ENCODE measurements around the gene HDX. TPM values are rescaled to one million over a fixed set of nuclear protein-coding genes. Genes with fewer than 3 reads are reported as not detected.

Gene HDX
- total and polyA plus RNA-seq, 4 experiments from 2014 or later, result 0.14 to 0.72 (median 0.33) TPM

DNA sequence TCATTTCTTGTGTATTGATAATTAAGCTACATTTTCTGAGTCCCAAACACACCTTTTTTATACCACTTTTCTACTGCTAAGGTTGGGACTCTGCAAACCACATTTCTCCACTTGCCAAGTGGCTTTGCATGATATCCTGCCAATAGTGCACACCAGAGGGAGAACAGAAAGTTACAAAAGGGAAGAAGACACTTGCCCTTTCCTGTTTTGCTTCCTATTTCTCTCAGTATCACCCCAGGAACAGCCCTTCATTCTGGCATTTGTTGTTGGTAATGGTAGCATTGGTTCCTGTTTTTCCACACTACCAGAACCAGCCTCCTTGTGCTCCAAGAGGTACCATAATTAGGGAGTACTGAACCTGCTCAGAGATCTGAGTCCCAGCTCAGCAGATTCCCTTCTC, 87.1 kb downstream of the HDX start:
- Histone ChIP-seq H3K9me3 (ENCODE audit: control insufficient read depth in 1 of 2, low read length in 2 of 2) (no peaks in the 10 kb centered on the region), H3K4me3 (ENCODE audit: low read length in 2 of 2) (no peak overlapping the region), H3K4me1 (ENCODE audit: insufficient read depth, low read length) (no peaks in the 10 kb centered on the region), H3K27ac (ENCODE audit: low read depth, low read length) (no peak overlapping the region), H3K27me3 (ENCODE audit: insufficient read depth, low read length) (no peaks in the 10 kb centered on the region), H3K36me3 (ENCODE audit: insufficient read depth, low read length) (no peaks in the 10 kb centered on the region)
- no peak overlapping the region for H3K27ac Mint-ChIP-seq
- H3K4me1 Mint-ChIP-seq, result no peaks in the 10 kb centered on the region
- DNase-seq, result no peak
- intact Hi-C loops (cut with micrococcal nuclease), result no loop called here
- POLR2A ChIA-PET (ENCODE audit: partially characterized antibody), result no interaction called here
- CTCF ChIA-PET (ENCODE audit: partially characterized antibody), result no interaction called here
- H3K36me3 Mint-ChIP-seq, result no peaks in the 10 kb centered on the region
- H3K27me3 Mint-ChIP-seq, result no peaks in the 10 kb centered on the region
- H3K9me3 Mint-ChIP-seq, result peaks cover 0 to 10% (median 4%) of the 10 kb centered on the region in 8 donors
- H3K4me3 Mint-ChIP-seq, result no peak overlapping the region

DNA sequence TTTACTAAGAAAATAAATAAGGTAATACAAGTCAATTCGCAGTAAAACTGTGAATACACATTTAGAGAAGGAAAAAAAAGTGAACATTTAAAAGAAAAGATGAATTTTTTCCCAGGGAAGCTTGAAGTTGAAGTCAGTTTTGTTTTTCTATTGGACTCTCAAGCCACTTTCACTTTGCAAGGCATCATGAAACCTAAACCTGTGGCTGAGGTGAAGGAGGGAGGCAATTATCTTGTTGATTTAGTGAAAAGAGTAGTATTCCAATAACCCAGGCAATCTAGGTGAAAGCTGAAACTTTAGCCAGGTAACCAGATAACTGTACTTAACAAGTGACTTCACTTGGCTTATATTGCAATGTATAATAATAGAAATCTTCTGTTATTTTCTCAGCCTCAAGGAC, 138.6 kb downstream of the HDX start:
- H3K9me3 Mint-ChIP-seq, result peaks cover 0 to 17% (median 7%) of the 10 kb centered on the region in 8 donors
- H3K4me1 Mint-ChIP-seq, result peaks cover 0 to 4% (median 0%) of the 10 kb centered on the region in 4 donors
- Histone ChIP-seq H3K4me3 (ENCODE audit: low read length in 2 of 2) (no peak overlapping the region), H3K9me3 (ENCODE audit: control insufficient read depth in 1 of 2, low read length in 2 of 2) (no peaks in the 10 kb centered on the region), H3K4me1 (ENCODE audit: insufficient read depth, low read length) (no peaks in the 10 kb centered on the region), H3K27ac (ENCODE audit: low read depth, low read length) (no peak overlapping the region), H3K36me3 (ENCODE audit: insufficient read depth, low read length) (no peaks in the 10 kb centered on the region), H3K27me3 (ENCODE audit: insufficient read depth, low read length) (no peaks in the 10 kb centered on the region)
- no peaks in the 10 kb centered on the region for H3K27me3 Mint-ChIP-seq
- no peak for DNase-seq
- H3K27ac Mint-ChIP-seq, result no peak overlapping the region
- intact Hi-C loops (cut with micrococcal nuclease), result no loop called here
- H3K4me3 Mint-ChIP-seq, result no peak overlapping the region
- CTCF ChIA-PET (ENCODE audit: partially characterized antibody), result no interaction called here
- POLR2A ChIA-PET (ENCODE audit: partially characterized antibody), result no interaction called here
- H3K36me3 Mint-ChIP-seq, result no peaks in the 10 kb centered on the region

DNA sequence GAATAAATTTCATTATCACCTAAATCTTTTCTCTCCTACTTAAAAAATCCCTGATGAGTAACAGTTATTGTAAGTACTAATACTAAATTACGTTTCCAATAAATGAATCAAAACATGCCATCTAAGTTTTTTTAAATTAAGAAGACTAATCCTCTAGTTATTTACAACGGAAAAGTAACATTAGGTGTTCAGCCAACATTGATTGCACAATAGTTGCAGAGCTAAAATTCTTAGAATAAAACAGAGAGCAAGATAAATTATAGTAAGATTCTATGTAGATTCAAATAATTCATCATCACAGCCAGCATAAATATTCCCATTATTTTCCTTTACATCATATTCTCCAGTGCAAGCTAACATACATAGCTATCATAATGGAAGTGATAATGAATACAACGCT, 139.2 kb downstream of the HDX start:
- H3K27me3 Mint-ChIP-seq, result no peaks in the 10 kb centered on the region
- ChIA-PET CTCF (ENCODE audit: partially characterized antibody) (no interaction called here), POLR2A (ENCODE audit: partially characterized antibody) (no interaction called here)
- H3K9me3 Mint-ChIP-seq, result peaks cover 0 to 17% (median 7%) of the 10 kb centered on the region in 8 donors
- H3K9me3 ChIP-seq (ENCODE audit: control insufficient read depth in 1 of 2, low read length in 2 of 2), result no peaks in the 10 kb centered on the region
- H3K4me1 Mint-ChIP-seq, result peaks cover 0 to 4% (median 0%) of the 10 kb centered on the region in 4 donors
- no peak overlapping the region for H3K4me3 ChIP-seq (ENCODE audit: low read length in 2 of 2)
- no peak overlapping the region for H3K4me3 Mint-ChIP-seq
- no peaks in the 10 kb centered on the region for H3K27me3 ChIP-seq (ENCODE audit: insufficient read depth, low read length)
- no peaks in the 10 kb centered on the region for H3K36me3 Mint-ChIP-seq
- H3K4me1 ChIP-seq (ENCODE audit: insufficient read depth, low read length), result no peaks in the 10 kb centered on the region
- H3K27ac Mint-ChIP-seq, result no peak overlapping the region
- intact Hi-C loops (cut with micrococcal nuclease), result no loop called here
- no peaks in the 10 kb centered on the region for H3K36me3 ChIP-seq (ENCODE audit: insufficient read depth, low read length)
- no peak overlapping the region for H3K27ac ChIP-seq (ENCODE audit: low read depth, low read length)
- DNase-seq, result no peak

DNA sequence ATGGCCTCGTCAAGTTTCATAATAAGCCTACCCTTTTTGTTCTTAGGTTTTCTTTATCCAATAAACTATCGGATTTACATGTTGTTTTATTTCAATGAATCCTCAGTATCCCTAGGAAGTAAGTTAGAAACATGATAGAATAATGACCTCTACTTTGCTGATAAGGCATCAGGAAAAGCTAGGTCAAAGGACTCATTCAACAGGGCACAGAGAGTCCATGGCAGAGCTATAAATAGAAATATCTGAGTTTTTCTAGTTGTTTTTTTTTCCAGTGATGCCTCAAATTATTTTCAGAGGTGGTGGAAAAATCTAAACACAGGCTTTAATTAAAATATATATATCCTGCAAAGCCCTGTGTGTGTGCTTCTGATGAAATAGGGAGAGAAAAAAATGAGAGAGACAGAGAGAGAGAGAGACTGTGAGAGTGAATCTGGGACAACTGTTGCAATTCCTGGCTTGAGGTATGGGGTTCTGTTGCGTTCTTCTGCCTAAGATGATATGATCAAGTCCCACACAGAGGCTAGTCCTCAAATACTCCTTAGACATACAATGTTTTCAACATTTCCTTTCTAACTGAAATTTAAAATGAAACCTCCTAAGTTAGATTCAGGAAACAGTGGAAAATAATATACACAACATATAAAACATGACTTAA, 139.9 kb downstream of the HDX start:
- Histone ChIP-seq H3K4me3 (ENCODE audit: low read length in 2 of 2) (no peak overlapping the region), H3K4me1 (ENCODE audit: insufficient read depth, low read length) (no peaks in the 10 kb centered on the region), H3K9me3 (ENCODE audit: control insufficient read depth in 1 of 2, low read length in 2 of 2) (no peaks in the 10 kb centered on the region), H3K36me3 (ENCODE audit: insufficient read depth, low read length) (no peaks in the 10 kb centered on the region), H3K27me3 (ENCODE audit: insufficient read depth, low read length) (no peaks in the 10 kb centered on the region), H3K27ac (ENCODE audit: low read depth, low read length) (no peak overlapping the region)
- Mint-ChIP-seq H3K4me1 (peaks cover 0 to 4% (median 0%) of the 10 kb centered on the region in 4 donors), H3K36me3 (no peaks in the 10 kb centered on the region), H3K9me3 (peaks cover 0 to 17% (median 7%) of the 10 kb centered on the region in 8 donors), H3K27ac (no peak overlapping the region), H3K4me3 (no peak overlapping the region), H3K27me3 (no peaks in the 10 kb centered on the region)
- POLR2A ChIA-PET (ENCODE audit: partially characterized antibody), result no interaction called here
- DNase-seq, result no peak
- intact Hi-C loops (cut with micrococcal nuclease), result no loop called here
- CTCF ChIA-PET (ENCODE audit: partially characterized antibody), result no interaction called here

DNA sequence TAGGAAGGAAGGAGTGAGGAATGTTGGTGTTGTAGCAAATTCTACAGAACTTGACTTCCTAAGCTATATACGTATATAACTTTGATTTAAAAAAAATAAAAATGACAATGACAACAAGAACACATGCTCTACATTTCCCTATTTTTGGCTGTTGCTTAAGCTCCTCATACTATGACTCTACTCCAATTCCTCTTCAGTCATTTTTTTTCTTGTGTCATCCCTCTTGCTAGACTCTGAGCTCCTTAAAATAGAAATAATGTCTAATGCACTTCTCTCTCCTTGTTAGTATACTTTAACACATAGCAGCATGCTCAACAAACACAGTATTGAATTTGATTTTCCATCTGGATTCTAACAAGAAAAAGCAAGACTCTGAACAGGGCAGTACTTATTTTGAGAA, 144.0 kb downstream of the HDX start:
- DNase-seq, result no peak
- no peak overlapping the region for H3K4me3 ChIP-seq (ENCODE audit: low read length in 2 of 2)
- intact Hi-C loops (cut with micrococcal nuclease), result no loop called here
- ChIA-PET CTCF (ENCODE audit: partially characterized antibody) (no interaction called here), POLR2A (ENCODE audit: partially characterized antibody) (no interaction called here)
- no peaks in the 10 kb centered on the region for H3K27me3 Mint-ChIP-seq
- no peaks in the 10 kb centered on the region for H3K9me3 ChIP-seq (ENCODE audit: control insufficient read depth in 1 of 2, low read length in 2 of 2)
- no peaks in the 10 kb centered on the region for H3K4me1 ChIP-seq (ENCODE audit: insufficient read depth, low read length)
- H3K27ac ChIP-seq (ENCODE audit: low read depth, low read length), result no peak overlapping the region
- no peaks in the 10 kb centered on the region for H3K27me3 ChIP-seq (ENCODE audit: insufficient read depth, low read length)
- H3K9me3 Mint-ChIP-seq, result peaks cover 0 to 2% (median 0%) of the 10 kb centered on the region in 8 donors
- H3K4me1 Mint-ChIP-seq, result peaks cover 0 to 1% (median 0%) of the 10 kb centered on the region in 4 donors
- no peaks in the 10 kb centered on the region for H3K36me3 ChIP-seq (ENCODE audit: insufficient read depth, low read length)
- no peak overlapping the region for H3K4me3 Mint-ChIP-seq
- no peaks in the 10 kb centered on the region for H3K36me3 Mint-ChIP-seq
- H3K27ac Mint-ChIP-seq, result no peak overlapping the region

DNA sequence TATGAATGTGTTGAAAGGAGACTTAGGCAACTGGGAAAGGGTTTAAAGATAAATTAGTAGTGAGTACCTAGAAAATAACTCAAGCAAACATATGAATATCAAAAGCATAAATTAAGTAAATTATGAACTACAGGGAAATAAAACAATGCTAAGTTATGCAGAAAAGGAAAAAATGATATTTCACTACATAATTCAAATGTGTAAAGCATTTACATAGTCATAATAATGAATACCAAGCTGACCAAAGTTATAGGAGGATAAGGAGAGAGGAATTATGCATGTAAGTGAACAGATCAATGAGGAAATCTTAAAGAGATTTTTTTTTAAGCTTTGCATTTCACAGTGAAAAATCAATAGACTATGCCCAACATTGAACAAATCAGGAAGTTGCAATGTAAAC, 145.0 kb downstream of the HDX start:
- H3K4me3 ChIP-seq (ENCODE audit: low read length in 2 of 2), result no peak overlapping the region

DNA sequence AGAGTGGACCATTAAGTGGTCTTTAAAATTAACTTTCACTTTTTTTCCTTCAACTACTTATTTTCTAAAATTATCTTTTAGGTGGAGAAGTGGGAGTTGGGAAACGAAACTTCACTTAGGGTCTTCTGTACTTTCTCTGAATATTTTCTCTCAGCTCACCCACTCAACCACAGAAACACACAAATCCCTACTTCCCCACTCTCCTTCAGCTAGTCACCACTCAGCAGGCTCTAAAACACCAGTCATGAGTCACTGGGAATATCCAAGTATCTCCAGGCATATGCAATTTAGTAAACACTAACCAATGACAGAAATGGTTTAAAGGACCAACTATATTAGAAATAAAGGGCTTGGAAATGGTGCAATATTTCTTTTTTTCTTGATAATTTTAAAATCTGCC, 161.3 kb downstream of the HDX start:
- Mint-ChIP-seq H3K4me1 (no peaks in the 10 kb centered on the region), H3K4me3 (no peak overlapping the region), H3K9me3 (peaks cover 0 to 2% (median 0%) of the 10 kb centered on the region in 8 donors), H3K27me3 (no peaks in the 10 kb centered on the region), H3K36me3 (no peaks in the 10 kb centered on the region), H3K27ac (no peak overlapping the region)
- H3K27ac ChIP-seq (ENCODE audit: low read depth, low read length), result no peak overlapping the region
- no peaks in the 10 kb centered on the region for H3K9me3 ChIP-seq (ENCODE audit: control insufficient read depth in 1 of 2, low read length in 2 of 2)
- H3K4me3 ChIP-seq (ENCODE audit: low read length in 2 of 2), result no peak overlapping the region
- no peak for DNase-seq
- ChIA-PET POLR2A (ENCODE audit: partially characterized antibody) (no interaction called here), CTCF (ENCODE audit: partially characterized antibody) (no interaction called here)
- intact Hi-C loops (cut with micrococcal nuclease), result no loop called here
- no peaks in the 10 kb centered on the region for H3K4me1 ChIP-seq (ENCODE audit: insufficient read depth, low read length)
- no peaks in the 10 kb centered on the region for H3K36me3 ChIP-seq (ENCODE audit: insufficient read depth, low read length)
- H3K27me3 ChIP-seq (ENCODE audit: insufficient read depth, low read length), result no peaks in the 10 kb centered on the region

More for the DNA sequence above, 145.0 kb downstream of the HDX start:
- CTCF ChIA-PET (ENCODE audit: partially characterized antibody), result no interaction called here
- no peaks in the 10 kb centered on the region for H3K9me3 ChIP-seq (ENCODE audit: control insufficient read depth in 1 of 2, low read length in 2 of 2)
- Mint-ChIP-seq H3K27me3 (no peaks in the 10 kb centered on the region), H3K36me3 (no peaks in the 10 kb centered on the region), H3K4me3 (no peak overlapping the region), H3K9me3 (peaks cover 0 to 2% (median 0%) of the 10 kb centered on the region in 8 donors), H3K4me1 (no peaks in the 10 kb centered on the region), H3K27ac (no peak overlapping the region)
- H3K36me3 ChIP-seq (ENCODE audit: insufficient read depth, low read length), result no peaks in the 10 kb centered on the region
- intact Hi-C loops (cut with micrococcal nuclease), result no loop called here
- H3K27ac ChIP-seq (ENCODE audit: low read depth, low read length), result no peak overlapping the region
- no peaks in the 10 kb centered on the region for H3K4me1 ChIP-seq (ENCODE audit: insufficient read depth, low read length)
- DNase-seq, result no peak
- POLR2A ChIA-PET (ENCODE audit: partially characterized antibody), result no interaction called here
- H3K27me3 ChIP-seq (ENCODE audit: insufficient read depth, low read length), result no peaks in the 10 kb centered on the region
